ENCODE data around the gene ICE2. TPM values are rescaled to one million over a fixed set of nuclear protein-coding genes. Genes with fewer than 3 reads are reported as not detected.

The ICE2 gene
- total RNA-seq, 1 donor from 2014 or later, result 22.9 TPM

- Histone ChIP-seq H3K4me1 (no peaks in the 10 kb centered on the region), H3K27me3 (ENCODE audit: low read depth) (no peaks in the 10 kb centered on the region), H3K4me3 (no peak overlapping the region), H3K27ac (replicated peaks) (no peak overlapping the region), H3K9me3 (replicated peaks) (no peaks in the 10 kb centered on the region), H3K36me3 (peaks cover 34% of the 10 kb centered on the region)
- TF ChIP-seq CTCF (IDR thresholded peaks at IDR 0.05; ENCODE audit: borderline replicate concordance), result no peak
- DNase-seq, result no peak
- intact Hi-C loops (cut with micrococcal nuclease), result no loop called here
These were observed 15.2 kb upstream of the ICE2 start for GRCh38 chr15:60494108-60494507.

- no peak for TF ChIP-seq CTCF (IDR thresholded peaks at IDR 0.05; ENCODE audit: borderline replicate concordance)
- H3K36me3 ChIP-seq, result peaks cover 26% of the 10 kb centered on the region
- DNase-seq, result no peak
- H3K4me3 ChIP-seq, result no peak overlapping the region
- H3K27me3 ChIP-seq (ENCODE audit: low read depth), result no peaks in the 10 kb centered on the region
- no peak overlapping the region for H3K27ac ChIP-seq (replicated peaks)
- H3K9me3 ChIP-seq (replicated peaks), result no peaks in the 10 kb centered on the region
- H3K4me1 ChIP-seq, result no peaks in the 10 kb centered on the region
- intact Hi-C loops (cut with micrococcal nuclease), result no loop called here
These were observed 14.2 kb upstream of the ICE2 start for GRCh38 chr15:60493166-60493565.

- no peak for DNase-seq
- intact Hi-C loops (cut with micrococcal nuclease), result no loop called here
- Histone ChIP-seq H3K4me3 (no peak overlapping the region), H3K36me3 (no peaks in the 10 kb centered on the region), H3K4me1 (no peaks in the 10 kb centered on the region), H3K27ac (replicated peaks) (no peak overlapping the region), H3K9me3 (replicated peaks) (no peaks in the 10 kb centered on the region), H3K27me3 (ENCODE audit: low read depth) (no peaks in the 10 kb centered on the region)
- TF ChIP-seq CTCF (IDR thresholded peaks at IDR 0.05; ENCODE audit: borderline replicate concordance), result no peak
These were observed 7.8 kb upstream of the ICE2 start for GRCh38 chr15:60486742-60487141.

GRCh38 chr15:60485365-60486055 lies 6.6 kb upstream of the ICE2 start:
- TF ChIP-seq CTCF (IDR thresholded peaks at IDR 0.05; ENCODE audit: borderline replicate concordance), result no peak
- H3K27me3 ChIP-seq (ENCODE audit: low read depth), result no peaks in the 10 kb centered on the region
- H3K9me3 ChIP-seq (replicated peaks), result no peaks in the 10 kb centered on the region
- H3K27ac ChIP-seq (replicated peaks), result no peak overlapping the region
- no peak for DNase-seq
- H3K4me1 ChIP-seq, result no peaks in the 10 kb centered on the region
- intact Hi-C loops (cut with micrococcal nuclease), result no loop called here
- H3K36me3 ChIP-seq, result no peaks in the 10 kb centered on the region
- H3K4me3 ChIP-seq, result no peak overlapping the region

- H3K27me3 ChIP-seq (ENCODE audit: low read depth), result no peaks in the 10 kb centered on the region
- intact Hi-C loops (cut with micrococcal nuclease), result no loop called here
- H3K4me3 ChIP-seq, result no peak overlapping the region
- DNase-seq, result no peak
- H3K27ac ChIP-seq (replicated peaks), result no peak overlapping the region
- TF ChIP-seq CTCF (IDR thresholded peaks at IDR 0.05; ENCODE audit: borderline replicate concordance), result no peak
- H3K4me1 ChIP-seq, result peaks cover 20% of the 10 kb centered on the region
- H3K36me3 ChIP-seq, result no peaks in the 10 kb centered on the region
- no peaks in the 10 kb centered on the region for H3K9me3 ChIP-seq (replicated peaks)
These were observed 4.1 kb upstream of the ICE2 start for GRCh38 chr15:60483042-60483441.
